Stimulated activated CD4-positive, alpha-beta T cell treated with anti-CD3 and anti-CD28 coated beads, TNF-alpha, amount 100 ng/mL, for 48 hours (primary cell): ENCODE measurements around the gene PTPN20.
"Not testable (repeated sequence)": the region's sequence is repeated elsewhere in the genome, so short reads cannot be mapped to it uniquely, and the experiment has no call there.

Source experiments
- DNase-seq, 3 donors: peaks; one replicate each; pipeline ENCODE4 v3.0.0-alpha.2; 2020; ENCODE audit warnings: low read depth in 3 of 3

PTPN20 gene

DNA sequence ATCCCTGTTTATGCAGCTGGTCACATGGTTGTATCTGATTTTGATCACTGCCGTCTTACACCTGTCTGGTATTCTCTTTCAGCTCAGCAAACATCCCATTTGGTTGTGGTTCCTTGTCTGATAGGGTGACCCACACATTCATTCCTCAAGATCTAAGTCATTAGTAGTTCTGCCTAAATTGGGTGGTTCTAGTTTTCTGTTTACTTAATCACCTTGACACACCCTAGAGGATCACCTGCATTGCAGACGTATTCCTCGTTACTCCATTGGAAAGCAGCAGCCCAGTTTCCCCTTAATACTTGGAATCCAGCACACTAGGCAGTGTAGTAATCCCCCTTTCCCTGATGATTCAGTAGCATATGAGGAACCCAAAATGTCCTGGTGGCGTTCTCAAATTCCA, 41.3 kb downstream of the PTPN20 start:
- DNase-seq, result not testable (repeated sequence)

DNA sequence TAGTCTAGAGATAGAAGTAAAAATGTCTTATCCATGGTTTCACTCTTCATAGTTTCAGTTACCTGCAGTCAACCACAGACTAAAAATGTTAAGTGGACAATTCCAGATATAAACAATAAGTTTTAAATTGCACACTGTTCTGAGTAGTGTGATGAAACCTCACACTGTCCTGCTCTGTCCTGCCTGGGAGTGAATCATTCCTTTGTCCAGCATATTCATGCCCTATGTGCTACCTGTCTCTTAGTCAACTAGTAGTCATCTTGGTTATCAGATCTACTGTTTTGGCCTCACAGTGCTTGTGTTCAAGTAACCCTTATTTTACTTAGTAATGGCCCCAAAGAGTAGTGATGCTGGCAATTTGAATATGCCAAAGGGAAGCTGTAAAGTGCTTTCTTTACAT, 49.5 kb downstream of the PTPN20 start:
- DNase-seq, result not testable (repeated sequence)

GRCh38 chr10:46963356-46963755, 52.1 kb downstream of the PTPN20 start:
- not testable (repeated sequence) for DNase-seq

DNA sequence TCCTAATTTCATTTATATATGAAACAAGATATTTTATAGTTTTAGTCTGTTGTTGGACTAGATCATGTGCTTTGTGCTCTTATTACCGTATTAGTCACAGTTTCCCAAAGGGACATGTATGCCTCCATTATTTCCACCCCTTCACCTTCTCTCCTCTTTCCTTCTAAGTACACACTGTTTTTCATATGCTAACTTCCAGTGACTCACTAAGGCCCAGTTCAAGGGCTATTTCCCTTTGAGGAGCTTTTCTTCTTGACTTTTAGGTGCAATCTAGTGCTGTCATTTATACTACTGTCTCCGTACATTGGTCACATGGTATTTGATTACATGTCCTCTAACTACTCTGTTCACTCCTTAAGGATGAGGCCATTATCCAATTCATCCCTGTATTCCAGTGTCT, 55.8 kb downstream of the PTPN20 start:
- not testable (repeated sequence) for DNase-seq

DNA sequence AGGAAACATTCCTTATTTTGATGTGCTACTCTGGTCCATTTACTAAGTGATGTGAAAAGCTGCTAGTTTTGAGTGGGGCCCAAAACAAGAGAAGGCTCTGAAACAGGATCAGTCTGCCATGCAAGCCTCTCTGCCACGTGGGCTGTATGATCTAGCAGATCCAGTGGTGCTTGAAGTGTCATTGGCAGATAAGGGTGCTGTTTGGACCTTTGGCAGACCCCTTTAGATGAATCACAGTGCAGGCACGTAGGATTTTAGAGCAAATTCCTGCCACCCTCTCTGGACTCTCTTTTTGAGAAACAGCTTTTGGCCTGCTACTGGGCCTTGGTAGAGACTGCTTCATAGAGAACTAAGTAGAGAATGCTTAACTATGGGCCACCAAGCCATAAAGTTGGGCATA, 69.0 kb downstream of the PTPN20 start:
- not testable (repeated sequence) for DNase-seq

- DNase-seq, result not testable (repeated sequence)
Measured at GRCh38 chr10:46987233-46987924, 76.2 kb downstream of the PTPN20 start.

- no peak for DNase-seq
Measured at GRCh38 chr10:46992803-46993561, 81.8 kb downstream of the PTPN20 start.

- no peak for DNase-seq
Measured at GRCh38 chr10:46995234-46995633, 84.0 kb downstream of the PTPN20 start.

- DNase-seq, result no peak
Measured at GRCh38 chr10:46998192-46998591, 87.0 kb downstream of the PTPN20 start.

DNA sequence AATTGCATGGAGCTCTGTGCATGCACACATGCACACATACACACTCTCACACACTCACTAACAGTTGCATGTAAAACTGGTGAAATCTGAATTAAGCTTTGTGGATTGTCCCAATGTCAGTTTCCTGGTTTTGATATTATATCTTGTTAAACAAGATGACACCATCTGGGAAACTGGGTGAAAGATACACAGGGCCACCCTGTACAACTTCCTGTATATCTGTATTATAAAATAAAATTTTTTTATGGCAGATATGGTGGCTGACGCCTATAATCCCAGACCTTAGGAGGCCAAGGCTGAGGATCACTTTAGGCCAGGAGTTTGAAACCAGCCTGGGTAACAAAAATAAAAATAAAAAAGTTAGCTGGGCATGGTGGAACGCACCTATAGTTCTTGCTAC, 87.4 kb downstream of the PTPN20 start:
- DNase-seq, result no peak

- DNase-seq, result no peak
Measured at GRCh38 chr10:46999217-46999616, 88.0 kb downstream of the PTPN20 start.

DNA sequence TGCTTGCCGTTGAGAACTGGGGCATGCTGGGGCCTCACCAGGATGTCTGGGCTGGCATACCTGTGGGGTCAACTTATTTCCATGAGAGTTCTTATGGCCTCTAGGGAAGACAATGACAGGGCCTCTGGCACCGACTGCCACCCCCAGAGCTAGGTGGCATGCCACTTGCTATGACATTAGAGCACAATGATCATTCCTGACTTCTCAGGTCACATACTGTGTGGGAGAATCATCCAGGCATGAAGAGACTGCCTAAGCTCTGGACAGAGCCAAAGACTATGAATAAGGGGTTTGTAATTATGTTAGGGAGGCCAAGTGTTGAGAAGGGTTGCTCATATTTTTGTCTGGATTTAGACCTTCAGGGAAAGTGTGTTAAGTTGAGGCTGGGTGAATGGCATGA, 97.5 kb downstream of the PTPN20 start:
- no peak for DNase-seq

- DNase-seq, result no peak
Measured at GRCh38 chr10:47009215-47009838, 98.1 kb downstream of the PTPN20 start.

DNA sequence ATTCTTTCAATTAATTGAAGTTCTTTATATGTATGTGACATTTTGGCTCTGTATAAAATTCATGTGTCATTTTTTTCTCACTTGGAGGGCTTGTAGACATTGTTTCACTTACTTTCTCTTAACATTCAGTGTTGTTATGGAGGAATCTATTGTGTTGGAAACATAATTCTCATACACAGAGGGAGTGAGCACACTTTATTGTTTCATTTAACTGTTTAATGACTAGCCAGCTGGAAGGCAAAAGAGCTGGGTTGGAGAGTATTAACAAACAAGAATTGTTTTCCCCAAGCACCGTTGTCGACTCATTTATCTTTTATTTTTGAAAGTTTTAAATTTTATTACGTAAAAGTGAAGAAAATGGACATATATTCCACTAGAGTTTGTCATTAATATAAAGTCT, 98.8 kb downstream of the PTPN20 start:
- no peak for DNase-seq

DNA sequence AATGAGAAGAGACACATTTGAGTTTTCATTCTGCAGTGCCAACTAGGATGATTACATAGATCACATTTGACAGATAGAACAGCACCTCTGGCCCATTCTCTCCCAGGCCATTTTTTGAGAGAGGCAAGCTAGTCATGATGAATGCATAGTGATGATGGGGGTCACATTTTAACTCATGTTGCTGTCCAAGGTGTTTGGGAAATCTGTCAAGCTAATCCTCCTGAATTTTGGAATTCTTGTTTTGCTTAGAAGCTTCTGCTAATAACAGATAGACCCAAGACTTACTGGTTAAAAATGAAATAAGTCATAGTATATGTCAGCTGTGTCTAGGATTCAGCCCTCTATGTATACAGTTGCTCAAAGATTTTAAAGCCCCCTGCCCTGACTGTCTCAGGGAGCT, 101.0 kb downstream of the PTPN20 start:
- no peak for DNase-seq

- DNase-seq, result no peak
Measured at GRCh38 chr10:47013507-47014154, 102.4 kb downstream of the PTPN20 start.

GRCh38 chr10:47015404-47015803, 104.2 kb downstream of the PTPN20 start:
- no peak for DNase-seq

GRCh38 chr10:47016564-47016963, 105.3 kb downstream of the PTPN20 start:
- DNase-seq, result no peak

DNA sequence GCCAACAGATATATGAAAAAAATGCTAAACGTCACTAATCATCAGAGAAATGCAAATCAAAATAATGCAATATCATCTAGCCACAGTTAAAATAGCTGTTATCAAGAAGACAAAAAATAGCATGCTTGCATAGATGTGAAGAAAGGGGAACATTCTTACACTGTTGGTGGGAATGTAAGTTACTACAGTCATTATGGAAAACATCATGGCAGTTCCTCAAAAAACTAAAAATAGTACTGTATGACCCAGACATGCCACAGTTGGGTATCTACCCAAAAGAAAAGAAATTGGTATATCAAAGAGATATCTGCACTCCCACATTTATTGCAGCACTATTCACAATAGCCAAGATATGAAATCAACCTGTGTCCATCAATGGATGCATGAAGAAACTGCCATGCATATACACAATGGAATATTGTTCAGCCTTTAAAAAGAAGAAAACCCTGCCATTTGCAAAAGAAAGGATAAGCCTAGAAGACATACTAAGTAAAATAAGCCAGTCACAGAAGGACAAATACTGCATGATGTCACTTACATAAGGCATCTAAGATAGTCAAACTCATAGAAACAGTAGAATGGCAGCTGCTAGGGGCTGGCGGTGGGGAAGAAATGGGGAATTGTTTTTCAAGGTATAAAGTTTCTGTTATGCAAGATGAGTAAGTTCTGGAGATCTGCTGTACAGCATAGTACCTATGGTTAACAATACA, 107.0 kb downstream of the PTPN20 start:
- DNase-seq, result no peak

DNA sequence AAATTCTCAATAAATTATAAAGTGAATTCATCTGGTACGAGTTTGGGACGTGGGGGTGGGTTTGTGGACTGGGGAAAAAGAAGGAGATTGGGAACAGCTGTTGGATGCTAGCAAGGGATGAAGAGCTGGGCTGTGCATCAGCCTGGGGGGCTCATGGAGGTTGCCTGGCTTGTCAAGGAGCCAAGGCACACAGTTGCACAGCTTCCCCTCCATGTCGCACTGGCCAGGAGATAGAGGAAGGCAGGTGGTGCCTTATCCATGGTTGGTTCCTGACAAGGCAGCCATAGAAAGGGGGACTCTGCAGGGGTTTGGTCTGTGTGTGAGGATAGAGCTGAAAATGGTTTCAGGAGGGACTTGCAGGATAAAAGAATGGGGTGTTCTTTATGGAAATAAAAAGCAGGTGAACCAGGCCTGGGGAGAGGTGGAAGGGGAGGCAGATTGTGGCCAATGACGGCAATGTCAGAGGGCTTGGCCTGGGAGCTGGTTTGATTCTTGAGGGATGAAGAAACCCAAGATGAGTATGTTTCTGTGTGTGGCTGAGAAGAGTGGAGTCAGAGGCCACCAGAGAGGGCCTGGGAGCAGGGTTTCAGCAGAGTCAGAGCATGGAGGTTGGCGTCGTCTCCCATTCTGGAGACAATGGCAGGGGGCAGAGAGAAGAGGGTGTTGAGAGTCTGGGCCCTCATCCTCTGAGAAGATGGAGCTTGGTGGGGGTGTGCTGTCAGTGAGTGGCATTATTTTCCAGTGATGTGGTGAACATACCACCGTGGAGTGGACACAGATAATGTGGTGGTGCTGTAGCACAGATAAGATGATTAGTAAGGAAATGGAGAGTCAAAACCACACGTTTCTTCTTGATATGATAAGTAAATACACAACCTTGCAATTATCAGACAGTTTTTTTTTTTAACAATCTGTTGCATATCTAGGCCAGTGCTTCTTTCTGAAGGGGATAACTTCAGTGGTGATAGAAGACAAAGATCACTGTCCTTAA, 108.2 kb downstream of the PTPN20 start:
- DNase-seq, result no peak

GRCh38 chr10:47020471-47020870, 109.2 kb downstream of the PTPN20 start:
- DNase-seq, result no peak
